GM23248 (cell line): ENCODE measurements around the gene INTS14.

Source experiments
- EZH2 ChIP-seq: fragments of 200-600 bp; sonication (generic); IDR thresholded peaks from 2 replicates; pipeline ENCODE4 v1.6.1; 2018; ENCODE audit warnings: antibody characterized with exemption, mild to moderate bottlenecking; ENCODE audit not compliant: insufficient read depth, poor library complexity, severe bottlenecking
- EZH2phosphoT487 ChIP-seq: fragments of 200-600 bp; sonication (generic); IDR thresholded peaks from 2 replicates; pipeline ENCODE4 v1.6.1; 2018; ENCODE audit warnings: antibody characterized with exemption, moderate library complexity, mild to moderate bottlenecking, low read depth; ENCODE audit not compliant: insufficient read depth

GRCh38 chr15:65653341-65653740 is 42.4 kb upstream of the INTS14 start:
- TF ChIP-seq EZH2, result no peak
- no peak for TF ChIP-seq EZH2phosphoT487
